GM18517 (cell line): ENCODE measurements around the gene SLC35F3.
A peak's percentile ranks its signal among the peaks of the same experiment; 100 is the strongest.
"Not testable (repeated sequence)": the region's sequence is repeated elsewhere in the genome, so short reads cannot be mapped to it uniquely, and the experiment has no call there.

Experiments used
- ATAC-seq: cut with Tn5 transposase; IDR thresholded peaks from one replicate; pipeline ENCODE4 v1.9.1; 2021; ENCODE audit warnings: mild to moderate bottlenecking, moderate library complexity; ENCODE audit not compliant: unreplicated experiment

Gene SLC35F3

DNA sequence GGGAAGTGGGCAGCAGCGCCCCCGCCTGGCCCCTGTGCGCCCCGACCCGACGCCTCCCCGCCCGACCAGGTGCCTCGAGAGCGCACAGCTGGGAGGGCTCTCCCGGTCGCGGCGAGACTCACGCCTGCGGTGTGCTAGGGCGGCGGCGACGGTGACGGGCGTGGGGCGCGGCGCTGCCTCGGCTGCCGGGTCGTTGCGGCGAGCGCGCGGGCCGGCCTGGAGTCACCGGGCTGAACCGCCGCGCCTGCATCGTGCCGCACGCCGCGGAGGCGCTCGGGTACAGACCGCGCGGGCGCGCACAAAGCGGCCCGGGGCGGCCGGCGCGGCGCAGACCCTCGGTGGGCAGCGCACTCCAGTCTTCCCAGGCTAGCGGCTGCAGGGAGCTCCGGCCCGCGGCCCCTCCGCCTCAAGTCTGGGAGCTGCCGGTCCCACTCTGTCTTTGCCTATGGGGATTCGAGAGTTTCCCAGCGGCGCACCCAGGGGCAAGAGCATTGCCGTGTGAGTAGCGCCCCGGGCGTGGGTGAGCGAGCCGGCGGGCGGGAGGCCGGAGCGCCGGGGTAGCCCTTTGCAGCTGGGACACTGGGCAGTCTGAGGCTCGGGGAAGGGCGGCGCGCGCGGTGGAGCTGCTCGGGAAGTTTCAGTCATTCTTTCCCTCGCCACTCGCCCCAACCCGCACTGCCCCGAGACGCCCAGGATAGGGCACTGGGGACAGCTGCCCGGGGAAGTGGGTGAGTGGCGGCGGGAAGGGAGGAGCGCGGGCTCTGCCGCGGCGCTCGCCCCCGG, at the start of gene SLC35F3:
Gene SLC35F3 (plus strand): TSS at position 44 of the 783 bp plus-strand sequence.
- no peak for ATAC-seq

- no peak for ATAC-seq
Measured at GRCh38 chr1:233859446-233859845, 45.0 kb upstream of the SLC35F3 start.

GRCh38 chr1:233863901-233864545, 40.5 kb upstream of the SLC35F3 start:
- ATAC-seq, result no peak

DNA sequence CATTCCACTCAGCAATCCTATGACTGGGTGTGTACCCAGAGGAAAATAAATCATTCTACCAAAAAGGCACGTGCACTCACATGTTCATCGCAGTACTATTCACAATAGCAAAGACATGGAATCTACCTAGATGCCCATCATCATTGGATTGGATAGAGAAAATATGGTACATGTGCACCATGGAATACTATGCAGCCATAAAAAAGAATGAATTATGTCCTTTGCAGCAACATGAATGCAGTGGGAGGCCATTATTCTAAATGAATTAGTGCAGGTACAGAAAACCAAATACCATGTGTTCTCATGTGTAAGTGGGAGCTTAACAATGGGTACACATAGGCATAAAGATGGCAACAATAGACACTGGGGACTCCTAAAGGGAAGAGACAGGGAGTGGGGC, 39.9 kb upstream of the SLC35F3 start:
- ATAC-seq, result no peak

DNA sequence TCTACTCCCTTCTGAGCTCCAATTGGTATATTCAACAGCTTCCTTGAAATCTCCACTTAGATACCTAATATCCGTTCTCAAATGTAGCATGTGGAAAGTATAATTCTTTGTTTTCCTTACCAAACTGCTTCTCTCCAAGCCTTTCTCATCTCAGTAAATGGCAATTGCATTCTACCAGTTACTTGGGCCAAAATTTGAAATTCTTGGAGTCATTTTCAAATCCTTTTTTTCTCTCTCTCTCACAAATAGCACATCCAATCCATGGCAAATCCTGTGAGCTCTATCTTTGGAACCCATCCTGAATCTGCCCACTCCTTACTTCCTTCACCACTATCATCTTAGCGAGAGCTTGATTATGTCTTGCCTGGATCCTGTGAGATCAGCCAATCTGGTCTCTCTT, 39.3 kb upstream of the SLC35F3 start:
- no peak for ATAC-seq

DNA sequence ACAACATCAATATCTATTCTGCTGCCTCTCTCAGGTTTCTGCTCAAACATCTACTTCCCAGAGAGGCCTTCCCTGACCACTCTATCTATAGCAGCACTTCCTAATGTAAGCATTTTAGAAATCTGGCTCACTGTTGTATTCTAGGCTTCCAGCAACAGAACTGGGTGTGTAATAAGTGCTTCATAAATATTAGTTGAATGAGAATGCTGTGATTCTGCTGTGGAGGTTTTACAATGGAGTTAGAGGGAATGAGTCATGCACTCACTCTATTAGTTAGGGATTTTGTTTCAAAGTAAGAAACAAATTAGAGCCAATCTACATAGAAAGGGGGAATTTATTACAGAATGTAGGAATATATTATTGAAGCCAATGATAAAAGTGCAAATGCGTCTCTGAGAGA, 38.6 kb upstream of the SLC35F3 start:
- no peak for ATAC-seq

DNA sequence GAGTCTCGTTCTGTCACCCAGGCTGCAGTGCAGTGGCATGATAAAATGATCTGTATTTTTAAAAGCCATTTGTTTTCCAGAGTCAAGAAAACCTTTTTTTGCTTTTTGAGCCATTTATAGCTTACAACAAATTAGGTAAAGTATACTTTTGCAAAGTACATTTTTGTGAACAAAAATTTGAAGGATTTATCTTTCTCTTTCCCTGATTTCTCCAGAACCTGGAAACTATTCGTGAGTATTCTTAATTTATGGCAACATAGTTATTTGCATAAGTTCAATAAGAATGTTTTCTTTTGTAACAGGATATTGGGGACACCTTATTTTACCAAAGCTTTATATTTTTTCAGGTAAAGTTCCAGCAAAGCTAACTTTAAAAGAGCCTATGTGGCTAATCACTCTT, 37.4 kb upstream of the SLC35F3 start:
- ATAC-seq, result no peak

- ATAC-seq, result no peak
Measured at GRCh38 chr1:233868461-233868860, 36.0 kb upstream of the SLC35F3 start.

GRCh38 chr1:233869680-233870079, 34.8 kb upstream of the SLC35F3 start:
- no peak for ATAC-seq

DNA sequence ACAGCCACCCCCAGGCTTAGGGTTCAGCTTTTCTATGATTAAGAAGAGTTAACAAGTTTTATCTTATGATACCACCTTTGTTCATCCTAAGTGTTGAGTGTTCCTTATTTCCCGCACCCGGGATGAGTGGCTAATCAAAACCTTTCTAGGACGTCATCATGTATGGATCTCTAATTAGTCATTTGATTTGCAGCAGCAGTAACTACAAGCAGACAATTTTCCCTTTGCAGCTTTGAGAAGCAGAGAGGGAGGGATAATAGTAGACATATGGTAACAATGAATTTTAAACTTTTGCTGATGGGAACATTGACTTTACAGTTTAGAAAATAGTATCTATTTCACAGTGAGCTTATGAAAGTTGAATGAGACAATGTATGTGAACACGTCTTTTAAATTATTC, 30.8 kb upstream of the SLC35F3 start:
- ATAC-seq, result no peak

- ATAC-seq, result no peak
Measured at GRCh38 chr1:233879841-233880240, 24.6 kb upstream of the SLC35F3 start.

DNA sequence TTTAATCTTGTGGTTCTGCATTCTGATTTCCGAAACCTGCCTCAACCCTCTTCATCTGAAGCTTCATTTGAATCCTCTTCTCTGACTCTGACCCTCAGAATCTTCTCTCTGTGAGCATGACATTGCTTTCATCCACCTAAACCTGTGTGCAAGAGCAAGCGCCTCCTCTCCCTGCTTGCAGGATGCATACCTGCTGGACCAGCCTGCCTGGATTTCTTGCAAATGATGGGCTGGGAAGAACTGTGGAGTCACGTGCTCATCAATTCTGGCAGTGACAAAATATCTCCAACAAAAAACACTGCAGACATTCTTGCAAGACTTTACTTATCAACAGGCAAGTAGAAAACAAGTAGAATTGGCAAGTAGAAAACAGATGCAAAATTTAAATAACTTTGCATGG, 20.8 kb upstream of the SLC35F3 start:
- no peak for ATAC-seq

GRCh38 chr1:233884461-233885151, 19.9 kb upstream of the SLC35F3 start:
- ATAC-seq, result no peak

- ATAC-seq, result no peak
Measured at GRCh38 chr1:233885196-233885920, 19.1 kb upstream of the SLC35F3 start.

GRCh38 chr1:233891151-233891550, 13.3 kb upstream of the SLC35F3 start:
- ATAC-seq, result not testable (repeated sequence)

- ATAC-seq, result peak; percentile 100
Measured at GRCh38 chr1:233897325-233898162, 6.9 kb upstream of the SLC35F3 start.

GRCh38 chr1:233901495-233901894, 3.0 kb upstream of the SLC35F3 start:
- no peak for ATAC-seq

DNA sequence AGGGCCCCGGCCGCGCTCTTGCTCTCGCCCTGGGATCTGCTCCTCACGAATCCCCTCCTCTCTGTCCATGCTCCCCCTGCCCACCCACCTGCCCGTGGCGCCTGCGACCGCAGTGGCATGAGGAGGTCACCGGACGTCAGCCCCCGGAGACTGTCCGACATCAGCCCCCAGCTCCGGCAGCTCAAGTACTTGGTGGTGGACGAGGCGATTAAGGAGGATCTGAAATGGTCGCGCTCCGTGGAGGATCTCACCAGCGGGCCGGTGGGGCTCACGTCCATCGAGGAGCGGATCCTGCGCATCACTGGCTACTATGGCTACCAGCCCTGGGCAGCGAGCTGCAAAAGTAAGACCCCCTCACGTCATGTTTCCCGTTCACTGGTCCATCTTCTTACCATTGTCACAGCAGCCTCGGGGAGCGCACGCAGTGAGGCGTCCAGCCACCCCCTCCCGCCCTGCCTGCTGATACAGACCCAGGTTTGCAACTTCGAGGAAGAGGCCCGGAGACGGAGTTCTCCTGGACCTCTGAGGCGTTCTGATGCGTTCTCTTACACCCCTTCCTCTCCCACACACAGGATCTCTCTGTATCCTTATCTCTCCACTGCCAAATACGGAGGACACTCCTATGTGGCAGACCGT, 1.1 kb downstream of the SLC35F3 start:
- ATAC-seq, result no peak

DNA sequence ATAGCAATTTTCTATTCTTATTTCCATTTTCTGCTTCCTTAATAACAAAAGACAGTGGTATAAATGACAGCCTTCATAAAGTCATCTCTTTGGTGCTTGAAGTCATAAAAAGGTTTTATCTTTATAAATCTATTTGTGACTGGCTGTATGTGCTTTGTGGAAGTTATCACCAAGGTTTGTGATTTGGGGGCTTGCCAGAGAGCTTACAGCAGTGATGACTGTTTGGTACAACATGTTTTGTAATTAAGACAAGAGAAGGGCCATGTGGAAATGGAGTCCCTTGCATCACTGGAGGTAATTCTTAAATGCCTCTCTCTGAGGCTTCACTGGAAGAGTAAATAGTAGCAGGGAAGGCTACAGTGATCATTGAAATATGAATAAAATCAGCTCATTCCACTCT, 2.7 kb downstream of the SLC35F3 start:
- ATAC-seq, result no peak

DNA sequence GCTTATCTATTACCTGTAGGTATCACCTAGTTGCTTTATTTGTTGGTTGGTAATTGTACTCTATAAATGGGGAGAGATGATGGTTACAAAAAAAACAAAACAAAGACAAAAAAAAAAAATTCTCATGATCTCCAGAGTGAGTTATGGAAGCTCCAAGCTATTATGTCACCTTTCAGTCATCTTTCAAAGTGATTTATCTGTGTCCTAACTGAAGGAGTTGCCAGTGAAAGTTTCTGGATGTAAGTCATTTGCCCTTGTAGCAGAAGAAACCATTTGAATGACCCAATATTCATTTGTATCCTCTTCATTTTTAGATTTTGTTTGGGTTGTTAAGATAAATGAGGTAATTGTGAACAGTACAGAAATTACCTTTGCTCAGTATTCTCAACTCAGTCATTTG, 3.6 kb downstream of the SLC35F3 start:
- no peak for ATAC-seq
